Measurements from ENCODE around the gene UBE2H.

UBE2H gene

GRCh38 chr7:129783584-129783919 lies 169.2 kb downstream of the UBE2H start:
- no peak for DNase-seq

DNA sequence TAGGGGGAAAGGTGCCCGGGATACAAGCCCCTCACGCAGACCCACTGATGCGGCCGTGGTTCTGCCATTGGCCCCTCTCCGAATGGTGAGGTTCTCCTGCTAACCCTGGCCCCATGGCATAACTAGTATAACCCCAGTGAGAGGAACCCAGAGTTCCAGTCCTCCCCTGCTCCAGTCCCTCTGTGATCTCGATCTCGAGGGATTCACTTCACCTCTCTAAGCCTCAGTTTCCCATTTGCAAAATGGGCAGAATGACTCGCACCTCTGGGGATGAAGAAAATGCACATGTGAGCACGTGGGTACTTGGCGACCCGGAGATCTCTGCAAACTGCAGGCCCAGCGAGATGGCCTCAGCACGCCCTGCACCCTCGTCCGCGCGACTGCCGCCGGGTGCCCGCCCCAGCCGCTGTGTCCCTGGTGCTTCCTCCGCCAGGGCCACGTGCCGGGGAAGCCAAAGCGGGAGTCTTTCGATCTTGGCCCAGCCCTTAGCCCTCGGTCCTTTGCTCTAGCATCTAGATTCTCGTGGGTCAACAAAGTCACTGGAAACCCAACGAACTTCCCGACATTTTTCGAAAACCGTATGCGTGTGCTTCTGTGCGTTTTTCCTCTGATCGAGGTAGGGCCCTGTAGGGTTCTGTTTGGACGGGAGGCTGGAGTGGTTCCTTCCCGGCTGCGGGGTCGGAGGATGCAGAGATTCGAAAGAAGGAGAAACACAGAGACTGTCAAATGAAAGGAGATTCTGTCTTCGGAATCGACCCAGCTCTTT lies 169.8 kb downstream of the UBE2H start:
- no peak for DNase-seq

DNA sequence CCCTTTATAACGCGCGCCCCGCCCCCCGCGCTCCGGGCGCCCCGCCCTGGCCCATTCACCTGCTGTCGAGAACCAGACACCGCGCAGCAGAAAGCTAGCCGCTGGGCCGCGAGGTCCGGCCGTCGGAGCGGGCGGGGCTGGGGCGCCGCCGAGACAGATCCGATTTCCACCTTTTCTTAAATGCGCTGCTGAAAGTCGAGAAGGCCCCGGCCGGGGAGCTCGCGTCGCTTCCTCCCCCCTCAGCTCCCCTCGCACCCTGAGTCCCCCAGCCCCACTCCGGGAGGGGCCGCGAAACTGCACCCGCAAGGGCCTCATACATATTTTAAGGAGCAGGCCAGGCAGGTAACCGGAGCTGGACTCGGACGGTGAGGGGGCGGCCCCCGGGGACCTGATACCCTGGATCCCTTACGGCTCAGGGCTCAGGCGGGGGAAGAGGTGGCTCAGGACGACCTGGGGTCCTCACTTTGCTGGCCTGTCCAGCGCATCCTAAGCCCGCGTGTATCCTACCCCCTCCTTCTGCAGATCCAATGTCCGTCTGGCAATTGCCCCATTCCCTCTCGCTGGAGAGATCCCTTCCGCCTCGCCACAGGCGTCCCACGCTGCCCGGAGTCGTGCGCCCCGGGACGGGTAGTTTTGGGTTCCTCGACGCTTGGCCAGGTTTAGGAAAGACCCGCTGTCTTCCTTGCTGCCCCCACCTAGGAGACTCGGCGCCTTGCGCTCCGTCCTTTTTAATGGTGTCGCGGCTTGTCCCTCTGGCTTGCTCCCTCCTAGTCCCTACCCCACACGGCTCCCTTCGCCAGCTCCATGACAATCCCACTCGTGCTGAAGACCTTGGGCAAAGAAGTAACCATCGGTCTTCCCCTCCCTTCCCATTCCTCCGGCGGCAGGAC lies 170.6 kb downstream of the UBE2H start:
- no peak for DNase-seq

- no peak for DNase-seq
Observed at GRCh38 chr7:129780974-129781927, 171.5 kb downstream of the UBE2H start.

All from activated naive CD4-positive, alpha-beta T cell treated with anti-CD3 and anti-CD28 coated beads, Interleukin-2, amount 50 U/mL, for 16 hours (primary cell).